HG03558 (cell line): ENCODE measurements around the gene LMTK3.

Source experiments
- ATAC-seq: cut with Tn5 transposase; IDR thresholded peaks from one replicate; pipeline ENCODE4 v1.9.1; 2021; ENCODE audit warnings: moderate number of reproducible peaks; ENCODE audit not compliant: unreplicated experiment; ENCODE audit errors: extremely low read depth

LMTK3 gene

GRCh38 chr19:48474084-48474592 lies 37.5 kb downstream of the LMTK3 start:
- ATAC-seq: no peak

DNA sequence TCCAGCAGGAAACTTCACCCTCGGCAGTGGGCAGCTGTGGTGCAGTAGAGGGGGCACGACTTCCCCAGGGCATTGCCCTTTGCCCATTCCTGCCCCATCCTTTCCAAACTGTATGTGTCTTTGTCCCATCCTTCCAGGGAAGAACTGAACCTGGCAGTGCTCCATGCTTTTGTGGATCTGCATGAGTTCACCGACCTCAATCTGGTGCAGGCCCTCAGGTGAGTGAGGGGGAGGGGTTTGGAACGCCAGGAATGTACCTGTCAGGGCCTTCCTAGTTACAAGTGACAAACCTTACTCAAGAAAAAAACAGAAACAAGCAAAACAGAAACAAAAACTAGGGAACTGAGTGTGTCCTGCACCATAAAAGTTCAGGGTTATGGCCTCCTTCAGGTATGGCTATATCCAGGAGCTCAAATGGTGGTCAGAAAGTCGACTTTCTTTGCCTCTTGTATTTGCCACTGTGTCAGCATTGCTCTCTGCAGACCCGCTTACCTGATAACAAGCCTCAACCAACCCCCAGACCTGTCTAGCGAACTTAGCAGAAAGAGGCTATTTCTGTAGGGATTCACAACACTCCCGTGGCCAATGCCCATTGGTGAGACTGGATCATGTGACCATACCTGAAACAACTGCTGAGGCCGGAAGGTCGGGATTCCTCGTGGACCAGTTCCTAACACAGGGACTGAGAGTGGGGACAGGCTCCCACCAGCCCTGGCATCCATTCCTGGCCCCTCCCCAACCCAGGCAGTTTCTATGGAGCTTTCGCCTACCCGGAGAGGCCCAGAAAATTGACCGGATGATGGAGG lies 38.3 kb downstream of the LMTK3 start:
- ATAC-seq: no peak

DNA sequence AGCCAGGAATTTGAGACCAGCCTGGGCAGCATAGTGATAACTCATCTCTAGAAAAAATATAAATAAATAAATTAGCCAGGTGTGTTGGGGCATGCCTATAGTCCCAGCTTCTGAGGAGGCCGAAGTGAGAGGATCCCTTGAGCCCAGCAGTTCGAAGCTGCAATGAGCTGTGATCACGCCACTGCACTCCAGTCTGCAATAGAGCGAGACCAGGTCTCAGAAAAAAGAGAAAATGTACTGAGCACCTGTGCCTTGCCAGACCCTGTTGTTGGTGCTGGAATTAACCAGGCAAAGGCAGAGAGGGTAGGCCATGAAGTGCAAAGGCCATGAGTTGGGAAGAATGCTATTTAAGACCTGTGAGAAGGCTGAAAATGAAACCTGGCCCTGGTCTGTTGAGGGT lies 39.8 kb downstream of the LMTK3 start:
- no peak for ATAC-seq

- no peak for ATAC-seq
Measured at GRCh38 chr19:48470856-48471255, 40.8 kb downstream of the LMTK3 start.

GRCh38 chr19:48469934-48470680 lies 41.5 kb downstream of the LMTK3 start:
- no peak for ATAC-seq

DNA sequence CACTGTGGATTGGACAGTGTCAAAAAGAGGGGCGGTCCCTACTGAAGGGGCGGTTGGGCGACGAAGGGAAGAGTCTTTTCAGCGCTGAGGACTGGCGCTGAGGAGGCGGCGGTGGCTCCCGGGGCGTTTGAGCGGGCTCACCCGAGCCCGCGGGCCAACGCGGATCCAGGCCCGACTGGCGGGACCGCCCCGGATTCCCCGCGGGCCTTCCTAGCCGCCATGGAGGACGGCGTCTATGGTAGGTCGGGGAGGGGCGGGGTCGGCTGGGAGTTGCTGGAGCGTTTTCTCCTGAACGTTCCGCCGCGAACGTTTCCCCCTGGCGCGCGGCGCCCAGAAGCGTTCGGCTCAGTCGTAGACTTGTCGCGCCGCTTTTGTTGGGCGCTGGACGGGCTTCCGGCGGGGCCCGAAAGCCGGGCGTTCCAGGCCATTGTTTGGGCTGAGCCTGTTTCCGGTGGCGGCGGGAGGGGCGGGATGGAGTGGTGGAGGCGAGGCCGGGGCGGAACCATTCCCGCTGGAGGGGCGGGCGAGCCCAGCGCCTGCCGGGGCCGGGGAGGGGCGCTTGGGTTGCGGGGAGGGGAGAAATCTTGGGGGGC lies 42.2 kb downstream of the LMTK3 start, which contains the start of gene CYTH2:
CYTH2 (plus strand) TSS at position 81 of the 593 bp plus-strand sequence; CDS start at position 220, 139 bp downstream.
- no peak for ATAC-seq

DNA sequence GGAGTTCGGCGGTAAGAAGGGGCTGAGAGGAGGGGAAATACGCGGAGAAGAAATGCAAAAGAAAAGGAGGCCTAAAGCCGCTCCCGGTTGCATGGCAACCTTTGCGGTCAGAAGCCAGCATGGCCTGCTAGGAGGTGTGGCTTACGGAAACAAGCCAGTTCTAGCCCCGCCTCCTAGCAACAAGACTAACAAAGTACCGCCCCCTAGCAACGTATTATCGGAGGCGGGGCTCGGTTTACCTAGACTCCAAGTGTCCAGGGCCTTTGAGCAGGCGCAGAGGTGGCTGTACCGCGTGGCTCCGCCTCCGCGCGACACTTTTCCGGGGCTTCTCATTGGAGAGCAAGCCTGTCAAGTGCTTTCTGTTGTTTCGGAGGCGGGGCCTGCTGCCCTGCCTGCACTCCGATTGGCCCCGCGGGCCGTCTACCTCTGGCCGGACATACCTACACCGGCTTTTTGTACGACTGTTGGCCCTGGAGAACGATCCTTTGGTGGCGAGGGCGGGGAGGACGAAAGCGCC lies 42.8 kb downstream of the LMTK3 start:
- ATAC-seq: peak; percentile 80

DNA sequence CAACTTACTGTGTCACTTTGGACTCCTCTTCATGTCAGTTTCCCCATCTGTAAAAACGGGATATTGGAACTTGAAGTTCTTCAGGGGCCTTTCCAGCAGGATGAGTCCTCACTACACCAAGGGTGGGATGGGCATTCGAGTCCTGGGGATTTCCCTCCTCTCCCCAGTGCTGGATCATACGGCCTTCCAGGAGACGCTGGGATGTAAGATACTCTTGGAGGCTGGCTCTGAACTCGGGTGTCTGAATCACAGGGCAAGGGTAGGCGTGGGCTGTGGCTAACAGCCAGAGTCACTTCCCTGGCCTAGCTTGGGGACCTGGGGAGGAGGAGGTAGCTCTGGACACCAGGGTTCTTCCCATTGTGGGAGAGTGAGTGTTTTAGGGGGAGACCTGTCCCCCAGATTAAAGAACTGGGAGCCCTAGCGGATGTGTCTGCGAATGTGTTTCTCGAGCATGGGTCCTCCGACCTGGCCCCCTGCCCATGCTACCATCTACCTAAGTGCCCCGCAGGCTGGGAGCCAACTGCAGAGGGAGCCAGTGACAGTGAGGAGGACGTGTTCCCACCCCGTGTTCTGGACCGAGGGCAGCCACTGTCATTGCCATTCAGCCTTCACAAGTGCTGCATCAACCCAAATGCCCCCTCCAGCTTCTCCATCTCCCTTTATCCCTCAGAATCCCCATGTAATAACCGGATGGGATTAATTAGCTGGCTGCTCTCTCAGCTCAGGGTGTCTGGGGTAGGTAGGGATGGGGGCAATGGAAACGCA lies 44.9 kb downstream of the LMTK3 start:
- no peak for ATAC-seq

GRCh38 chr19:48465215-48465614 lies 46.4 kb downstream of the LMTK3 start:
- no peak for ATAC-seq

- ATAC-seq: no peak
Measured at GRCh38 chr19:48461982-48462655, 49.5 kb downstream of the LMTK3 start.

DNA sequence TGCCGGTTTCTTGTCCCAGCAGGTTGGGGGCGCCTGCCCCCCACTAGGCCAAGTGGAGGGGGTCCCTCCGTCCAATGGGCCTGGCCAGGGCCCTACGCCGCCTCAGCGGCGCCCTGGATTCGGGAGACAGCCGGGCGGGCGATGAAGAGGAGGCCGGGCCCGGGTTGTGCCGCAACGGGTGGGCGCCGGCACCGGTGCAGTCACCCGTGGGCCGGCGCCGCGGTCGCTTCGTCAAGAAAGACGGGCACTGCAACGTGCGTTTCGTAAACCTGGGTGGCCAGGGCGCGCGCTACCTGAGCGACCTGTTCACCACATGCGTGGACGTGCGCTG lies 50.0 kb downstream of the LMTK3 start:
- ATAC-seq: no peak

GRCh38 chr19:48458016-48458415 lies 53.6 kb downstream of the LMTK3 start:
- no peak for ATAC-seq

- no peak for ATAC-seq
Measured at GRCh38 chr19:48456864-48457263, 54.8 kb downstream of the LMTK3 start.

DNA sequence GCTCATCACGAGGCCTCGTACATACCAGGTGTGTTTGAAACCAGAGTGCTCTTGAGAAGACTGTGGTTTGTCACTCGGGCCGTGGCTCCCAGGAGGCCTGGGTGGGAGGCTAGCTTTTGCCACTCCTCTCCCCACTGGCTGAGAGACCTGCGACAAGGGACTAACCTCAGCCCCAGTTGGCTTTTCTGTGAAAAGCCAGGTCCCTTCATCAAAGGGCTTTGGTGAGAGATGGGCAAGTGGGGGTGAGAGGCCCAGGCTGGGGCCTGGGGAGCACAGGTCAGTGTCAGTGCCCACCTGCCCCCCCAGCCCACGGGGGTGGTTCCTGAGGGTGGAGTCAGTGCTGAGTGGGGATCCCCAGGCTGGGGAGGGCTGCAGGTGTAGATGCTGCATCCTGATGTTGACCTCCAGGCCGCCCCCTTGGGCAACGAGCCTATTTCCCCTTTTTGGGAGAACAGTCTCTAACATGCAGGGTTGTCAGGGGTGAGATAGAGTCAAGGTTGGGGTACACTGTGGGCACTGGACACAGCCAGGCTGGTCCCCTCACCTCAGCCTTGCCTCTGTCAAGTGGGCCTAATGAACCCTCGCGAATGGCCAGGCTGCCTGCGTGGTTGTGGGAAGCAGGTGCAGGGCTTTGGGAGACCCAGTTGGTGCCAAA lies 55.6 kb downstream of the LMTK3 start:
- no peak for ATAC-seq

DNA sequence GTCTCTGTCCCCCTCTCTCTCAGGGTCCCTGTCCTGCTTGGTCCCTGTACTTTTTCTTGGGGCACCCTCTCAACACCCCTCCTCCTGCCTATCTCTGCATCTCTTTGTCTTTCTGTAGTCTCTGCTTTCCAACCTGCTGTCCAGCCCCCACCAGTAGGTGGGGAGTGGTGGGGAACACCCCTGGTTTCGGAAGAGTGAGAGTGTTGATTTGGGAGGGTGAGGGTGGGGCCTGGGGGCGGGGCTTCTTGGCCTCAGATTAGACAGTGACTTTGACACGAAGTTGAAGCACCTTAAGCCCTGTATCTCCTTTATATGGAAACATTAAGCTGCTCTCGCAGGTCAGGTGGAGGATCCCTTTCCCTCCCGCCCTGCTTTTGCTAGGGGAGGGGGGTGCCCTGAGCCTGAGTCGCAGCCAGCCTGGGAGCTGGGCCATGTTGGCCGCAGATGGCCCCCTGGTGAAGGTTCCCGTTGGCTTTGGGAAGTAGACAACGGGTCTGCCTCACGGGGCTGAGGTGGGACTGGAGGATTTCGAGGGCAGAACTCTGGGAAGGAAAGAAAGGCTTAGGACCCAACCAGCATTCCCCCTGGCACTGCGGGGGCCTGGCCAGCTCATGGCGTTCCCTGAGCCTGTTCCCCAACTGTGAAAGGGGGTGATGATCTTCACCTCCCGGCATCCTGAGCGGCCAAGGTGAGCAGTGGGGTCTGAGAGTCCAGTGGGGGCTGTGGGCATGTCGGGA lies 56.3 kb downstream of the LMTK3 start, which contains the start of gene KCNJ14:
KCNJ14 (plus strand) TSS at position 404 of the 737 bp plus-strand sequence. CDS start 6,151 bp downstream, outside the sequence.
- ATAC-seq: no peak

DNA sequence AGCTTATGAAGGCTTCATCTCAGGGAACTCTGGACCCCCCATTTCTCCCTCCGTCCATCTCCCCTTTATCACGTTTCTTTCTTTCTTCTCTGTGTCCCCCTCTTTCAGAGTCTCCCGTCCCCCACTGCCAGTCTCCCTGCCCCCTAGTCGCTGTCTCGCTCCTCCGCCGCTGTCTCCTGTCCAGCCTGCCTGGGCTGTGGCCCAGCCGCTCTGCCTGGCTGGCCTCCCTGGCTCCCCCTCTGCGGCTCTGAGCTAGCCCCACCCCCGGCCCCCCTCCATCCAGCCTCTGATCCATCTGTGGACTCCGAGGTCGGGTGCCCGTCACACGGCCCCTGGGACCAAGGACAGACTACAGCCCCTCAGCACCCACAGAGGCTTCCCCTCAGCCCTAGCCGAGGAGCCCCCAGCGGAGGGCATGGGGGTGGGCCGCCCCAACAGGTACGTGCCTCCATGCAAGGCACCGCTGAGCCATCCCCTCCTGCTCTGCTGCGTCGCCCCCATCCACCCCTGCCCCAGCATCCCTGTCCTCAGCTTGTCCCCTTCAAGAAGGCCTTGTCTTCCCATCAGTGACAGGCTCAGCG lies 57.4 kb downstream of the LMTK3 start:
- ATAC-seq: no peak

DNA sequence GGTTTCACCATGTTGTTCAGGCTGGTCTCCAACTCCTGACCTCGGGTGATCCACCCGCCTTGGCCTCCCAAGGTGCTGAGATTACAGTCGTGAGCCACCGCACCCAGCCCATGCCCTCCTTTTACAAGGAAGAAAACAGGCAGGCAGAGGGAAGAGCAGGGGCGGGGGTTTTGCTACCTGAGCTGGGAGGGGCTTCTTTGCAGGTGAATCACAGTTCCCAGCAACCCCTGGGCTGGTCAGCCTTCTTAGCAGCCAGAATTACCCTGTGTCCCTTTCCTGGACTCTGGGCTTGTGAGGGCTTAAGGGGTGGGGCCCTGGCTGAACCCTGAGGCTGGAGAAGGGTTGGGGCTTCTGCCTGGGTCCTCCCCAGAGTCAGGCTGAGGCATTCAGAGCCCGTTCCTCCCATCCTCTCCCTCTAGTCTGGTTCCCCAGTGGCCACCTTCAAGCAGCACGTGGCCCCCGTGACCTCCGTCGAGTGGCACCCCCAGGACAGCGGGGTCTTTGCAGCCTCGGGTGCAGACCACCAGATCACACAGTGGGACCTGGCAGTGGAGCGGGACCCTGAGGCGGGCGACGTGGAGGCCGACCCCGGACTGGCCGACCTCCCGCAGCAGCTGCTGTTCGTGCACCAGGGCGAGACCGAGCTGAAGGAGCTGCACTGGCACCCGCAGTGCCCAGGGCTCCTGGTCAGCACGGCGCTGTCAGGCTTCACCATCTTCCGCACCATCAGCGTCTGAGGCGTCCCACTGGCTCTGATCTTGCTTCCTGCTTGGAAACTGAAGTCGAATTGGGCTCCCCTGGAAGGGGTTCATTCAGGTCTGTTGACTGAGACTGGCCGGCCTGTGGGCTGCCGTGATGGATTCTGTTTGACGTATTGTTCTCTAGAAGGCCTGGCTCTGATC lies 59.1 kb downstream of the LMTK3 start:
- ATAC-seq: no peak
